ENCODE data around the gene HDLBP. TPM values are rescaled to one million over a fixed set of nuclear protein-coding genes. Genes with fewer than 3 reads are reported as not detected.

The HDLBP gene
- total RNA-seq, 1 donor from 2014 or later = 326 TPM

GRCh38 chr2:241258505-241259280 lies 56.8 kb downstream of the HDLBP start:
- no peak for TF ChIP-seq CTCF (conservative IDR thresholded peaks at IDR 0.05; ENCODE audit: low read depth, low read length)
- H3K4me3 ChIP-seq (ENCODE audit: low read depth, low read length) = no peak overlapping the region
- no peak for DNase-seq (ENCODE audit: low read depth)

- DNase-seq (ENCODE audit: low read depth) = no peak
- no peak overlapping the region for H3K4me3 ChIP-seq (ENCODE audit: low read depth, low read length)
- peak; percentile 15 for TF ChIP-seq CTCF (conservative IDR thresholded peaks at IDR 0.05; ENCODE audit: low read depth, low read length)
Observed at GRCh38 chr2:241257419-241258032, 57.9 kb downstream of the HDLBP start.

- H3K4me3 ChIP-seq (ENCODE audit: low read depth, low read length) = no peak overlapping the region
- no peak for DNase-seq (ENCODE audit: low read depth)
- TF ChIP-seq CTCF (conservative IDR thresholded peaks at IDR 0.05; ENCODE audit: low read depth, low read length) = no peak
Observed at GRCh38 chr2:241256168-241256545, 59.3 kb downstream of the HDLBP start.

GRCh38 chr2:241255542-241256167 lies 59.8 kb downstream of the HDLBP start:
- no peak overlapping the region for H3K4me3 ChIP-seq (ENCODE audit: low read depth, low read length)
- no peak for DNase-seq (ENCODE audit: low read depth)
- TF ChIP-seq CTCF (conservative IDR thresholded peaks at IDR 0.05; ENCODE audit: low read depth, low read length) = no peak

GRCh38 chr2:241254904-241255351 lies 60.5 kb downstream of the HDLBP start:
- no peak overlapping the region for H3K4me3 ChIP-seq (ENCODE audit: low read depth, low read length)
- no peak for TF ChIP-seq CTCF (conservative IDR thresholded peaks at IDR 0.05; ENCODE audit: low read depth, low read length)
- DNase-seq (ENCODE audit: low read depth) = no peak

- TF ChIP-seq CTCF (conservative IDR thresholded peaks at IDR 0.05; ENCODE audit: low read depth, low read length) = no peak
- no peak for DNase-seq (ENCODE audit: low read depth)
Observed at GRCh38 chr2:241252778-241253475, 62.5 kb downstream of the HDLBP start.

More at GRCh38 chr2:241252778-241253475, 62.5 kb downstream of the HDLBP start:
- H3K4me3 ChIP-seq (ENCODE audit: low read depth, low read length) = no peak overlapping the region

Measured in epithelial cell of proximal tubule (primary cell).